ENCODE measurements around the gene FSTL4.
"Not testable (repeated sequence)": the region's sequence is repeated elsewhere in the genome, so short reads cannot be mapped to it uniquely, and the experiment has no call there.

FSTL4 gene

GRCh38 chr5:133222979-133223378 is 389.4 kb downstream of the FSTL4 start:
- no peak for DNase-seq (ENCODE audit: low spot score)

- no peak for DNase-seq (ENCODE audit: low spot score)
These were observed 389.8 kb downstream of the FSTL4 start for GRCh38 chr5:133222521-133222920.

GRCh38 chr5:133222040-133222439 is 390.3 kb downstream of the FSTL4 start:
- no peak for DNase-seq (ENCODE audit: low spot score)

- DNase-seq (ENCODE audit: low spot score) = no peak
These were observed 391.3 kb downstream of the FSTL4 start for GRCh38 chr5:133220851-133221674.

- DNase-seq (ENCODE audit: low spot score) = no peak
These were observed 393.0 kb downstream of the FSTL4 start for GRCh38 chr5:133219296-133219695.

GRCh38 chr5:133216138-133216537 is 396.2 kb downstream of the FSTL4 start:
- DNase-seq (ENCODE audit: low spot score) = not testable (repeated sequence)

GRCh38 chr5:133214153-133214820 is 398.1 kb downstream of the FSTL4 start:
- no peak for DNase-seq (ENCODE audit: low spot score)

- no peak for DNase-seq (ENCODE audit: low spot score)
These were observed 406.7 kb downstream of the FSTL4 start for GRCh38 chr5:133205649-133206048.

- DNase-seq (ENCODE audit: low spot score) = no peak
These were observed 407.1 kb downstream of the FSTL4 start for GRCh38 chr5:133205204-133205603.

- no peak for DNase-seq (ENCODE audit: low spot score)
These were observed 408.7 kb downstream of the FSTL4 start for GRCh38 chr5:133203317-133204305.

GRCh38 chr5:133202066-133202665 is 410.2 kb downstream of the FSTL4 start:
- no peak for DNase-seq (ENCODE audit: low spot score)

GRCh38 chr5:133201310-133201709 is 411.0 kb downstream of the FSTL4 start:
- DNase-seq (ENCODE audit: low spot score) = no peak

- DNase-seq (ENCODE audit: low spot score) = no peak
These were observed 412.1 kb downstream of the FSTL4 start for GRCh38 chr5:133200256-133200655.

GRCh38 chr5:133199417-133200178 is 412.7 kb downstream of the FSTL4 start:
- no peak for DNase-seq (ENCODE audit: low spot score)

GRCh38 chr5:133198511-133198910 is 413.8 kb downstream of the FSTL4 start:
- no peak for DNase-seq (ENCODE audit: low spot score)

GRCh38 chr5:133196441-133197085 is 415.8 kb downstream of the FSTL4 start:
- DNase-seq (ENCODE audit: low spot score) = no peak

GRCh38 chr5:133195250-133195649 is 417.1 kb downstream of the FSTL4 start:
- no peak for DNase-seq (ENCODE audit: low spot score)

- no peak for DNase-seq (ENCODE audit: low spot score)
These were observed 418.5 kb downstream of the FSTL4 start for GRCh38 chr5:133193794-133194193.

GRCh38 chr5:133192716-133193115 is 419.6 kb downstream of the FSTL4 start:
- DNase-seq (ENCODE audit: low spot score) = no peak

- DNase-seq (ENCODE audit: low spot score) = no peak
These were observed 422.5 kb downstream of the FSTL4 start for GRCh38 chr5:133189881-133190280.

GRCh38 chr5:133179405-133179804 is 432.9 kb downstream of the FSTL4 start:
- no peak for DNase-seq (ENCODE audit: low spot score)

All from left forelimb (tissue), 1 donor.